Activated T-helper 1 cell treated with Interleukin-2 at 50 U/mL for 16 hours (primary cell): ENCODE results near the gene MYCBP2.
"Not testable (repeated sequence)": the region's sequence is repeated elsewhere in the genome, so short reads cannot be mapped to it uniquely, and the experiment has no call there.

Experiments
- DNase-seq: peaks from one replicate; pipeline ENCODE4 v3.0.0-alpha.2; 2020; ENCODE audit warnings: low read depth

The MYCBP2 gene

GRCh38 chr13:77033717-77034302 lies 293.1 kb downstream of the MYCBP2 start:
- no peak for DNase-seq

- no peak for DNase-seq
Observed at GRCh38 chr13:77031656-77032243, 295.1 kb downstream of the MYCBP2 start.

- DNase-seq: no peak
Observed at GRCh38 chr13:77029436-77029835, 297.5 kb downstream of the MYCBP2 start.

GRCh38 chr13:77028202-77028601 lies 298.7 kb downstream of the MYCBP2 start:
- DNase-seq: no peak

GRCh38 chr13:77026861-77027621 lies 299.9 kb downstream of the MYCBP2 start, which contains the start of gene FBXL3:
Gene FBXL3 (minus strand): TSS chr13:77027159. CDS start chr13:77021860, 5,299 bp downstream.
- DNase-seq: peak; percentile 80

GRCh38 chr13:77026255-77026860 lies 300.5 kb downstream of the MYCBP2 start:
- peak; percentile 67 for DNase-seq

- no peak for DNase-seq
Observed at GRCh38 chr13:77022341-77022740, 304.6 kb downstream of the MYCBP2 start.

- no peak for DNase-seq
Observed at GRCh38 chr13:77019756-77020155, 307.1 kb downstream of the MYCBP2 start.

- DNase-seq: no peak
Observed at GRCh38 chr13:77016888-77017623, 309.8 kb downstream of the MYCBP2 start.

GRCh38 chr13:77016251-77016812 lies 310.6 kb downstream of the MYCBP2 start:
- DNase-seq: no peak

GRCh38 chr13:77014906-77015685 lies 311.8 kb downstream of the MYCBP2 start:
- no peak for DNase-seq

GRCh38 chr13:77013853-77014542 lies 312.9 kb downstream of the MYCBP2 start:
- no peak for DNase-seq

GRCh38 chr13:77009719-77010118 lies 317.2 kb downstream of the MYCBP2 start:
- not testable (repeated sequence) for DNase-seq

GRCh38 chr13:77009011-77009410 lies 317.9 kb downstream of the MYCBP2 start:
- no peak for DNase-seq

- DNase-seq: not testable (repeated sequence)
Observed at GRCh38 chr13:77008337-77008736, 318.6 kb downstream of the MYCBP2 start.

- DNase-seq: no peak
Observed at GRCh38 chr13:77002590-77003190, 324.2 kb downstream of the MYCBP2 start.

- no peak for DNase-seq
Observed at GRCh38 chr13:77001963-77002587, 324.8 kb downstream of the MYCBP2 start.

GRCh38 chr13:77001540-77001939 lies 325.4 kb downstream of the MYCBP2 start:
- DNase-seq: no peak

- DNase-seq: no peak
Observed at GRCh38 chr13:77000475-77000874, 326.4 kb downstream of the MYCBP2 start.
